Activated naive CD4-positive, alpha-beta T cell treated with anti-CD3 and anti-CD28 coated beads for 36 hours (primary cell): ENCODE results near the gene TESMIN. TPM values are rescaled to one million over a fixed set of nuclear protein-coding genes. Genes with fewer than 3 reads are reported as not detected.

Experiments used
- CTCF ChIA-PET: fragments of 350-600 bp; sonication (Branson Sonifier 250); formaldehyde crosslinking; loops from one replicate; lab custom pipeline; 2021; ENCODE audit warnings: antibody characterized with exemption; lab: Charles Lee
- DNase-seq: peaks from one replicate; pipeline ENCODE4 v3.0.0-alpha.2; 2020
- H3K27ac Mint-ChIP-seq: one replicate; pipeline ENCODE4 v1.8.0; 2021; ENCODE audit warnings: mild to moderate bottlenecking, mixed read lengths
- H3K27me3 Mint-ChIP-seq: one replicate; pipeline ENCODE4 v1.8.0; 2021; ENCODE audit warnings: low read depth, mixed read lengths
- H3K36me3 Mint-ChIP-seq: one replicate; pipeline ENCODE4 v1.8.0; 2021; ENCODE audit warnings: low read depth, mixed read lengths
- H3K4me1 Mint-ChIP-seq: one replicate; pipeline ENCODE4 v1.8.0; 2021; ENCODE audit warnings: low read depth, mixed read lengths
- H3K4me3 Mint-ChIP-seq: one replicate; pipeline ENCODE4 v1.8.0; 2021; ENCODE audit warnings: mild to moderate bottlenecking, moderate library complexity, mixed read lengths
- H3K9me3 Mint-ChIP-seq: one replicate; pipeline ENCODE4 v1.8.0; 2021; ENCODE audit warnings: mixed read lengths
- intact Hi-C: fragments of 100-400 bp; cut with micrococcal nuclease; formaldehyde crosslinking; loops from one replicate; pipeline ENCODE4 v1.15.1; 2023
- total RNA-seq, 2 experiments: library from RNA; stranded (reverse); gene quantifications; one replicate each; pipeline ENCODE4 v1.2.3, GENCODE V29; 2021

TESMIN gene
- total RNA-seq, 2 experiments from 2014 or later, result 6.2 to 7.3 TPM

- no peaks in the 10 kb centered on the region for H3K36me3 Mint-ChIP-seq
- CTCF ChIA-PET, result no interaction called here
Observed at GRCh38 chr11:68670208-68670992, 80.9 kb downstream of the TESMIN start.

GRCh38 chr11:68669301-68670090 lies 81.8 kb downstream of the TESMIN start:
- CTCF ChIA-PET, result no interaction called here
- intact Hi-C loops, result no loop called here
- Mint-ChIP-seq H3K36me3 (no peaks in the 10 kb centered on the region), H3K27ac (no peak overlapping the region), H3K9me3 (peaks cover 2% of the 10 kb centered on the region), H3K4me3 (no peak overlapping the region), H3K27me3 (no peaks in the 10 kb centered on the region), H3K4me1 (no peaks in the 10 kb centered on the region)
- DNase-seq, result no peak

More at GRCh38 chr11:68670208-68670992, 80.9 kb downstream of the TESMIN start:
- H3K27me3 Mint-ChIP-seq, result no peaks in the 10 kb centered on the region
- no peak overlapping the region for H3K4me3 Mint-ChIP-seq
- intact Hi-C loops, result no loop called here
- peaks cover 2% of the 10 kb centered on the region for H3K9me3 Mint-ChIP-seq
- H3K4me1 Mint-ChIP-seq, result no peaks in the 10 kb centered on the region
- DNase-seq, result no peak
- H3K27ac Mint-ChIP-seq, result no peak overlapping the region

DNA sequence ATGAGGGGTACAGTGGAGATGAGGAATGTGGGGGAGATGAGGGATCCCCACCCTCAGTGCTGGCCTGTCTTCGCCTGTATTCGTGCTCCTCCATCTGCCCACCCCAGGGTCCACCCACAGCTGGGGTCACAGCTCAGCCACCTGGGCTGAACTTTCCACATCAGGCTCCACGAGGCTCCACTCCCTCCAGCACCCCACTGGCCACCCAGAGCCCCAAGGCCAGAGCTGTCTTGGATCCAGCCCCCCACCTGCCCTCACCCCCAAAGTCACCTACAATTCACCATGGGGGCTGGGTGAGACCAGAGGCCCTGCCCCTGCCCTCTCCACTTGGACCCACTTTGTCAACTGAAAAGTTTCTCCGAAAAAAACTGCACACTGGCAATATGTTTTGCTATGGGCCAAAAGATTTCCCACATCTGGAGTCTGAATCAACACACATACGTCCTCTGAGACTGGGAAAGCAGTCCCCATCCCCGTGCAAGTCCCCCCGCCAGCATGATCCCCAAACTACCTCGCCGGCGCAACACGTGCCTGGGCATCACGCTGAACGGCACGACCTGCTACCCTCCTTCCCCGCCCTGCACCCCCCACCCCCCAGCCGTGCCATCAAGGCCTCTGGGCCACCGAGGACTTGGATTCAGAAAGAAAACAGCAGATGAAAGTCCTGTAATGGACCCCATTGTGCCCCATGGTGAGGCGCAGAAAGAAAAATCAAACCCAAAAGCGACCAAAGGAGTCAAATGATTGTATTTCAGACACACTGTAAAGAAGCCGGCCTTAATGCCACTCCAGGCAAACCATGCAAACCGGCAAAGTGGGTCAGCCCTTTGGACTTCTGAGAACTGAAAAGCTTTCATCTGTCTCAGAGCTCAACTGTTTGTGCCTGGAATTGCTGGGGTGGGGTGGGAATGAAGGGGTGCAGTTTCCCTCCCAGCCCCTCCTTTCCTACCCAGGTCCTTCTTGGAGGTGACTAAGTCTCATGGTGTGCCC lies 83.5 kb downstream of the TESMIN start:
- intact Hi-C loops, result no loop called here
- Mint-ChIP-seq H3K27me3 (no peaks in the 10 kb centered on the region), H3K9me3 (no peaks in the 10 kb centered on the region), H3K36me3 (no peaks in the 10 kb centered on the region), H3K4me1 (no peaks in the 10 kb centered on the region), H3K4me3 (no peak overlapping the region), H3K27ac (no peak overlapping the region)
- DNase-seq, result no peak
- CTCF ChIA-PET, result no interaction called here

GRCh38 chr11:68666849-68667248 lies 84.5 kb downstream of the TESMIN start:
- H3K27ac Mint-ChIP-seq, result no peak overlapping the region
- intact Hi-C loops, result no loop called here
- no peaks in the 10 kb centered on the region for H3K9me3 Mint-ChIP-seq
- H3K4me3 Mint-ChIP-seq, result no peak overlapping the region
- CTCF ChIA-PET, result no interaction called here
- DNase-seq, result no peak
- no peaks in the 10 kb centered on the region for H3K4me1 Mint-ChIP-seq
- no peaks in the 10 kb centered on the region for H3K27me3 Mint-ChIP-seq
- H3K36me3 Mint-ChIP-seq, result no peaks in the 10 kb centered on the region

DNA sequence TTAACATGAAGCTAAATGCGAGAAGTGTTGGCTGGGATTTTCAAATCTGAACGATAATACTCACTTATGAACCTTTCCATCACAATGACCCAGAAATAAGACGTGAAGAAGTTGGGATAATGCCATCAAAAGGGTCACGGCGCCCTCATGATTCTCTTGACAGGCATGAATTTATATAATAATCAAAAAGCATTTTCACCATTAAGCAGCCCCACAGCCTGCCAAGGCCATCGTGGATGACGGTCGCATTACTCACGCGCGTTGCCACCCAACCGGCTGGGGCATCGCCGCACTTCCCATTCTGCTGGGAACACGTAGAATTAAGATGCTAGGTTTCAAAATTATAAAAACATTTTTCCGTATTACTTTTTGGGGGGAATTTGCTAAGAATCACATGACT lies 85.9 kb downstream of the TESMIN start:
- CTCF ChIA-PET, result interaction anchor here (0.6 kb wide), 1 partner anchor 214 kb away, joined by 3 read pairs; no protein-coding TSS in a partner anchor
- no peak for DNase-seq
- no peak overlapping the region for H3K27ac Mint-ChIP-seq
- H3K36me3 Mint-ChIP-seq, result no peaks in the 10 kb centered on the region
- H3K4me3 Mint-ChIP-seq, result no peak overlapping the region
- H3K27me3 Mint-ChIP-seq, result no peaks in the 10 kb centered on the region
- intact Hi-C loops, result no loop called here
- no peaks in the 10 kb centered on the region for H3K9me3 Mint-ChIP-seq
- no peaks in the 10 kb centered on the region for H3K4me1 Mint-ChIP-seq

DNA sequence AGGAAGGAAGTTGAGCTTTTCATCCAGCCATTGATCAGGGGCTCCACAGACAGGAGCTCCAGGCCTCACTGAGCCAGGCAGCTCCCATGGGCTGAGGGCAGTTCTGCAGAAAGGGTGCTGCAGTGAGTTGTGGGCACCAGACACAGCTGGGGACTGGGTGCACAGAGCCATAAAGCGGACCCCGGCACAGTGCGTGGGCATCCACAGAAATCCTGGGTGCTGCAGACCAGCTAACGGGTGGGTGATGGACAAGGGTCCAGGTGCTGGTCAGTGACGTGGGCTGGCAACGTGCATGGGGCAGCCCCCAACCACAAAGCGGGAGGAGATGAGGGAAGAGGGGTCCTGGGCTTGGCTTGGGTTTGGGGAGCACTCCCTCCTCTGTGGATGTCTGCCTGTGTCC lies 86.4 kb downstream of the TESMIN start:
- no peak overlapping the region for H3K4me3 Mint-ChIP-seq

GRCh38 chr11:68664141-68664540 lies 87.2 kb downstream of the TESMIN start:
- intact Hi-C loops, result no loop called here

More for the DNA sequence above, 86.4 kb downstream of the TESMIN start:
- no peak overlapping the region for H3K27ac Mint-ChIP-seq
- H3K4me1 Mint-ChIP-seq, result no peaks in the 10 kb centered on the region
- no peaks in the 10 kb centered on the region for H3K36me3 Mint-ChIP-seq
- H3K27me3 Mint-ChIP-seq, result no peaks in the 10 kb centered on the region
- no peaks in the 10 kb centered on the region for H3K9me3 Mint-ChIP-seq
- DNase-seq, result no peak
- CTCF ChIA-PET, result interaction anchor here (0.6 kb wide), 1 partner anchor 214 kb away, joined by 3 read pairs; no protein-coding TSS in a partner anchor
- intact Hi-C loops, result no loop called here

GRCh38 chr11:68663482-68664010 lies 87.8 kb downstream of the TESMIN start:
- H3K4me1 Mint-ChIP-seq, result no peaks in the 10 kb centered on the region
- no peaks in the 10 kb centered on the region for H3K9me3 Mint-ChIP-seq
- no peak overlapping the region for H3K4me3 Mint-ChIP-seq
- CTCF ChIA-PET, result no interaction called here
- no peaks in the 10 kb centered on the region for H3K27me3 Mint-ChIP-seq
- DNase-seq, result no peak
- no peaks in the 10 kb centered on the region for H3K36me3 Mint-ChIP-seq
- H3K27ac Mint-ChIP-seq, result no peak overlapping the region
- intact Hi-C loops, result no loop called here

More at GRCh38 chr11:68664141-68664540, 87.2 kb downstream of the TESMIN start:
- Mint-ChIP-seq H3K4me3 (no peak overlapping the region), H3K27ac (no peak overlapping the region), H3K36me3 (no peaks in the 10 kb centered on the region), H3K9me3 (no peaks in the 10 kb centered on the region), H3K27me3 (no peaks in the 10 kb centered on the region), H3K4me1 (no peaks in the 10 kb centered on the region)
- no peak for DNase-seq
- CTCF ChIA-PET, result no interaction called here

GRCh38 chr11:68661697-68662603 lies 89.4 kb downstream of the TESMIN start:
- intact Hi-C loops, result no loop called here
- no peak overlapping the region for H3K4me3 Mint-ChIP-seq
- H3K27me3 Mint-ChIP-seq, result no peaks in the 10 kb centered on the region
- no peaks in the 10 kb centered on the region for H3K4me1 Mint-ChIP-seq
- no peaks in the 10 kb centered on the region for H3K36me3 Mint-ChIP-seq
- no peaks in the 10 kb centered on the region for H3K9me3 Mint-ChIP-seq
- CTCF ChIA-PET, result no interaction called here
- no peak overlapping the region for H3K27ac Mint-ChIP-seq
- no peak for DNase-seq

DNA sequence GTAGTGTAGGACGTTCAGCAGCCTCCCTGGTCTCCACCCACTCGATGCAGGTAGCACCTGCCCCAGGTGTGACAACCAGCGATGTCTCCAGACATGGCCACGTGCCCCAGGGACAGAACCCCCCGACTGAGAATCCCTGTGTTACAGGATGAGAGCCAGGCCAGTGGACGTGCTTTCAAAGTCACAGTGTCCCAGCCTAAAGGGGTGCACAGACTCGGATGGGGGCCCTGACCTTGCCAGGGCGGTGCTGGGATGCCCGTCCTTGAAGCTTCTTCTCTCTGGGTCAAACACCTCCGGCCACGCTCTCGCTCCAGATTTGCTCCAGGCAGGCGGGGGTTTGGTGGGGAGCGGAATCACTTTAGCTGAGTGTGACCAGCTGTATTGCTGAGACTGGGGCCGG lies 90.3 kb downstream of the TESMIN start:
- Mint-ChIP-seq H3K27me3 (no peaks in the 10 kb centered on the region), H3K9me3 (no peaks in the 10 kb centered on the region), H3K4me1 (no peaks in the 10 kb centered on the region), H3K4me3 (no peak overlapping the region), H3K27ac (no peak overlapping the region), H3K36me3 (no peaks in the 10 kb centered on the region)
- CTCF ChIA-PET, result no interaction called here
- intact Hi-C loops, result no loop called here
- DNase-seq, result no peak
